Pancreas (tissue), 10 donors: ENCODE results near the gene TMED8. TPM values are rescaled to one million over a fixed set of nuclear protein-coding genes. Genes with fewer than 3 reads are reported as not detected.

ENCODE experiments used
- ATAC-seq, 4 donors: fragments of 200-7000 bp; cut with Tn5 transposase; one replicate each; pipeline versions ENCODE4 v1.8.0 to v1.9.1; 2020; ENCODE audit warnings: mild to moderate bottlenecking in 4 of 4, moderate library complexity in 4 of 4
- DNase-seq, 6 donors: peaks; one replicate each; pipeline ENCODE4 v3.0.0-alpha.2; 2020
- FAIRE-seq: peaks from 2 replicates; lab custom pipeline; 2012; peaks lifted over from hg19 to GRCh38; lab: Jason Lieb, UNC
- H3K27ac ChIP-seq, 4 donors: fragments of 200-600 bp; sonication (generic); 1 replicate in 3 of 4; 2 replicates in 1 of 4; pipeline versions ENCODE4 v1.5.0 to v1.8.0; 2020
- H3K27me3 ChIP-seq, 4 donors: fragments of 200-600 bp; one replicate each; pipeline ENCODE4 v1.8.0; 2021
- H3K36me3 ChIP-seq, 3 donors: fragments of 200-600 bp; sonication (generic) in 1 of 3; one replicate each; pipeline versions ENCODE4 v1.5.0 to v1.8.0; 2020 to 2021
- H3K4me1 ChIP-seq, 3 donors: fragments of 200-600 bp; one replicate each; pipeline ENCODE4 v1.8.0; 2021
- H3K4me3 ChIP-seq, 4 donors: fragments of 200-600 bp; sonication (generic) in 2 of 4; one replicate each; pipeline versions ENCODE4 v1.5.0 to v1.8.0; 2020 to 2021
- H3K9me3 ChIP-seq, 4 donors: fragments of 200-600 bp; one replicate each; pipeline ENCODE4 v1.8.0; 2021
- CTCF ChIP-seq, 4 donors: fragments of 200-600 bp; sonication (generic) in 3 of 4; IDR thresholded peaks; one replicate each; pipeline versions ENCODE4 v1.5.0 to v1.8.0; 2021; ENCODE audit warnings: antibody characterized with exemption in 4 of 4
- WGBS, 2 donors: extraction: QIAGEN DNeasy Blood & Tissue Kit; methylation state at CpG; one replicate each; pipeline ENCODE4 v1.1.7; 2013; 5-methylcytosine and 5-hydroxymethylcytosine counted together
- intact Hi-C, 3 donors: fragments of 100-400 bp; cut with DNase I; formaldehyde crosslinking; loops; one replicate each; pipeline versions ENCODE4 v1.11.1 to v1.14.2; 2022
- polyA plus RNA-seq, 2 donors: library from polyadenylated mRNA; stranded (reverse); fragments of 200-250 nt; gene quantifications; one replicate each; pipeline ENCODE4 v1.2.3, GENCODE V29; 2013
- total RNA-seq, 6 donors: library from RNA; stranded (reverse); fragmentation: NEBNext Ultra II Directional in 4 of 6; extraction: Animal tissue kit (Norgen Biotek cat#: 25700) in 4 of 6; gene quantifications; one replicate each; pipeline versions ENCODE4 v1.2.1 to v1.2.4, GENCODE V29; 2021 to 2023
- donor health status: healthy with polysubstance abuse.
- donor health status: DM: no; HTN: no; CAD: no; lungs with moderate emphysema.
- donor health status: DM: no; HTN: no; CAD: no.
- donor health status: control.
- donor health status: control.
- donor health status: Bipolar disorder and iron deficiency.
- donor health status: DM: yes; HTN: yes; CAD: no.
- donor health status: DM: no; HTN: no; CAD: no.
- donor health status: DM: no; HTN: no; CAD: no.
- donor health status: DM: yes; HTN: yes; CAD: no.

The TMED8 gene
- total and polyA plus RNA-seq, 8 donors, result 2.7 to 9.6 (median 5.8) TPM

- ATAC-seq (peak in 2 of 4 donors; percentile 2 to 3), DNase-seq (no peak), FAIRE-seq (no peak)
- Histone ChIP-seq H3K27me3 (no peaks in the 10 kb centered on the region), H3K4me1 (peaks cover 0 to 12% (median 0%) of the 10 kb centered on the region in 3 donors), H3K27ac (peak overlapping the region in 3 of 4 donors; percentile 76 to 88 (median 85)), H3K4me3 (peak overlapping the region; percentile 85 to 96 (median 92)), H3K9me3 (no peaks in the 10 kb centered on the region), H3K36me3 (no peaks in the 10 kb centered on the region)
- WGBS, 2 donors, result 13 to 15% methylated on average over 10 of the region's 10 CpGs
- TF ChIP-seq CTCF (IDR thresholded peaks at IDR 0.05), result no peak
- intact Hi-C loops, result no loop called here
These were observed 579 bp upstream of the TMED8 start for GRCh38 chr14:77377502-77377844.

GRCh38 chr14:77375973-77376770 is 722 bp downstream of the TMED8 start:
- no peaks in the 10 kb centered on the region for H3K27me3 ChIP-seq
- DNase-seq, result peak in 5 of 6 donors; percentile 18 to 77 (median 31)
- no peak for TF ChIP-seq CTCF (IDR thresholded peaks at IDR 0.05)
- peaks cover 0 to 12% (median 0%) of the 10 kb centered on the region in 3 donors for H3K4me1 ChIP-seq
- peak overlapping the region; percentile 85 to 96 (median 92) for H3K4me3 ChIP-seq
- peak in 3 of 4 donors; percentile 9 to 20 (median 13) for ATAC-seq
- H3K9me3 ChIP-seq, result no peaks in the 10 kb centered on the region
- peak overlapping the region; percentile 73 to 88 (median 80) for H3K27ac ChIP-seq
- FAIRE-seq, result no peak
- 11 to 16% methylated on average over 24 of the region's 24 CpGs for WGBS, 2 donors
- H3K36me3 ChIP-seq, result no peaks in the 10 kb centered on the region
- intact Hi-C loops, result no loop called here

GRCh38 chr14:77375164-77375950 is 1.5 kb downstream of the TMED8 start:
- Histone ChIP-seq H3K4me3 (no peak overlapping the region), H3K27me3 (no peaks in the 10 kb centered on the region), H3K27ac (no peak overlapping the region), H3K9me3 (no peaks in the 10 kb centered on the region), H3K36me3 (no peaks in the 10 kb centered on the region), H3K4me1 (peaks cover 0 to 12% (median 0%) of the 10 kb centered on the region in 3 donors)
- FAIRE-seq, result no peak
- intact Hi-C loops, result no loop called here
- DNase-seq, result no peak
- WGBS, 2 donors, result 85 to 87% methylated on average over 9 of the region's 9 CpGs
- TF ChIP-seq CTCF (IDR thresholded peaks at IDR 0.05), result no peak
- ATAC-seq, result no peak

GRCh38 chr14:77372304-77372841 is 4.5 kb downstream of the TMED8 start:
- H3K27ac ChIP-seq, result no peak overlapping the region
- no peak for TF ChIP-seq CTCF (IDR thresholded peaks at IDR 0.05)
- no peaks in the 10 kb centered on the region for H3K9me3 ChIP-seq
- H3K27me3 ChIP-seq, result no peaks in the 10 kb centered on the region
- DNase-seq, result no peak
- intact Hi-C loops, result no loop called here
- H3K4me3 ChIP-seq, result no peak overlapping the region
- no peak for ATAC-seq
- WGBS, 2 donors, result 56 to 65% methylated on average over 4 of the region's 4 CpGs
- H3K4me1 ChIP-seq, result peaks cover 0 to 10% (median 0%) of the 10 kb centered on the region in 3 donors
- no peaks in the 10 kb centered on the region for H3K36me3 ChIP-seq
- FAIRE-seq, result no peak
